Upper lobe of left lung (tissue), 6 donors: ENCODE measurements around the gene NRF1. TPM values are rescaled to one million over a fixed set of nuclear protein-coding genes. Genes with fewer than 3 reads are reported as not detected.
"Not testable (repeated sequence)": the region's sequence is repeated elsewhere in the genome, so short reads cannot be mapped to it uniquely, and the experiment has no call there.

Source experiments
- ATAC-seq, 2 donors: fragments of 200-7000 bp; cut with Tn5 transposase; one replicate each; pipeline ENCODE4 v1.9.1; 2022; ENCODE audit warnings: mild to moderate bottlenecking in 2 of 2, moderate library complexity in 2 of 2; ENCODE audit not compliant: low FRiP score in 2 of 2
- DNase-seq, 2 donors: peaks; one replicate each; pipeline ENCODE4 v3.0.0-alpha.2; 2019 to 2020
- H3K27ac ChIP-seq, 4 donors: fragments of 200-600 bp; sonication (generic); one replicate each; pipeline ENCODE4 v1.5.1; 2016 to 2019
- H3K27me3 ChIP-seq, 4 donors: fragments of 200-600 bp; sonication (generic); one replicate each; pipeline ENCODE4 v1.5.1; 2017 to 2019
- H3K36me3 ChIP-seq, 4 donors: fragments of 200-600 bp; sonication (generic); one replicate each; pipeline ENCODE4 v1.5.1; 2016 to 2019
- H3K4me1 ChIP-seq, 4 donors: fragments of 200-600 bp; sonication (generic); one replicate each; pipeline ENCODE4 v1.5.1; 2018 to 2019
- H3K4me3 ChIP-seq, 4 donors: fragments of 200-600 bp; sonication (generic); one replicate each; pipeline ENCODE4 v1.5.1; 2017 to 2019; ENCODE audit warnings: mild to moderate bottlenecking in 2 of 4, moderate library complexity in 1 of 4
- H3K9me3 ChIP-seq, 4 donors: fragments of 200-600 bp; sonication (generic); one replicate each; pipeline ENCODE4 v1.5.1; 2018 to 2019
- CTCF ChIP-seq, 6 experiments: fragments of 450-650 bp in 4 of 6; fragments of 200-600 bp in 2 of 6; sonication (generic) in 2 of 6; IDR thresholded peaks; one replicate each; pipeline ENCODE4 v1.5.1; 2016 to 2019; ENCODE audit warnings: antibody characterized with exemption in 6 of 6
- EP300 ChIP-seq, 4 donors: sonication (generic); formaldehyde crosslinking; IDR thresholded peaks; one replicate each; pipeline ENCODE4 v1.5.1; 2017; ENCODE audit warnings: antibody characterized with exemption in 4 of 4, control low read depth in 2 of 4
- POLR2A ChIP-seq, 4 donors: fragments of 450-650 bp; IDR thresholded peaks; one replicate each; pipeline ENCODE4 v1.5.1; 2016 to 2017; ENCODE audit warnings: antibody characterized with exemption in 4 of 4, mild to moderate bottlenecking in 2 of 4
- POLR2AphosphoS5 ChIP-seq, 2 donors: sonication (generic); formaldehyde crosslinking; IDR thresholded peaks; one replicate each; pipeline ENCODE4 v1.5.1; 2017; ENCODE audit warnings: antibody characterized with exemption in 2 of 2
- WGBS, 2 donors: methylation state at CpG; one replicate each; pipeline ENCODE4 v1.1.5; 2017 to 2018; 5-methylcytosine and 5-hydroxymethylcytosine counted together
- total RNA-seq, 6 donors: library from RNA; depleted of rRNA in 4 of 6; stranded (reverse); fragments of >200 nt in 4 of 6; gene quantifications; one replicate each; pipeline versions ENCODE4 v1.1.0 to v1.2.1, GENCODE V29; 2016 to 2021
- donor health status: DM: no; HTN: no; CAD: no; lungs with moderate emphysema.
- donor health status: DM: no; HTN: yes; CAD: no; lungs with severe emphysema.

NRF1 gene
- total RNA-seq, 6 donors from 2014 or later, result 12.7 to 27.2 (median 19.1) TPM

- H3K4me1 ChIP-seq, result peaks cover 0 to 4% (median 0%) of the 10 kb centered on the region in 4 donors
- H3K9me3 ChIP-seq, result no peaks in the 10 kb centered on the region
- no peak overlapping the region for H3K27ac ChIP-seq
- TF ChIP-seq EP300 (IDR thresholded peaks at IDR 0.05) (no peak), POLR2AphosphoS5 (IDR thresholded peaks at IDR 0.05) (no peak), POLR2A (IDR thresholded peaks at IDR 0.05) (no peak)
- peaks cover 0 to 18% (median 3%) of the 10 kb centered on the region in 4 donors for H3K36me3 ChIP-seq
- ATAC-seq (no peak), DNase-seq (no peak)
- no peak overlapping the region for H3K4me3 ChIP-seq
- 91 to 100% methylated on average over 1 of the region's 1 CpG for WGBS, 2 donors
- no peaks in the 10 kb centered on the region for H3K27me3 ChIP-seq
Observed at GRCh38 chr7:129667551-129667950, 56.0 kb downstream of the NRF1 start.

- Histone ChIP-seq H3K27me3 (no peaks in the 10 kb centered on the region), H3K9me3 (no peaks in the 10 kb centered on the region), H3K4me1 (peaks cover 0 to 3% (median 0%) of the 10 kb centered on the region in 4 donors), H3K36me3 (peaks cover 2 to 34% (median 9%) of the 10 kb centered on the region in 4 donors), H3K27ac (no peak overlapping the region), H3K4me3 (no peak overlapping the region)
- 92 to 100% methylated on average over 2 of the region's 2 CpGs for WGBS, 2 donors
- DNase-seq (no peak), ATAC-seq (no peak)
- TF ChIP-seq EP300 (IDR thresholded peaks at IDR 0.05), result no peak
- TF ChIP-seq POLR2A (IDR thresholded peaks at IDR 0.05), result no peak
- TF ChIP-seq POLR2AphosphoS5 (IDR thresholded peaks at IDR 0.05), result no peak
Observed at GRCh38 chr7:129669901-129670300, 58.4 kb downstream of the NRF1 start.

- Histone ChIP-seq H3K36me3 (peaks cover 5 to 40% (median 15%) of the 10 kb centered on the region in 4 donors), H3K4me1 (no peaks in the 10 kb centered on the region), H3K27me3 (no peaks in the 10 kb centered on the region), H3K4me3 (no peak overlapping the region), H3K9me3 (peaks cover 0 to 5% (median 0%) of the 10 kb centered on the region in 4 donors), H3K27ac (no peak overlapping the region)
- no peak for TF ChIP-seq EP300 (IDR thresholded peaks at IDR 0.05)
- no peak for TF ChIP-seq POLR2A (IDR thresholded peaks at IDR 0.05)
- TF ChIP-seq POLR2AphosphoS5 (IDR thresholded peaks at IDR 0.05), result no peak
- no peak for ATAC-seq
- no peak for DNase-seq
Observed at GRCh38 chr7:129670656-129671055, 59.1 kb downstream of the NRF1 start.

GRCh38 chr7:129671266-129671665, 59.7 kb downstream of the NRF1 start:
- no peak for ATAC-seq
- 86 to 87% methylated on average over 9 of the region's 9 CpGs for WGBS, 2 donors
- peaks cover 0 to 6% (median 0%) of the 10 kb centered on the region in 4 donors for H3K9me3 ChIP-seq
- H3K4me3 ChIP-seq, result no peak overlapping the region
- H3K27ac ChIP-seq, result no peak overlapping the region
- H3K36me3 ChIP-seq, result peaks cover 5 to 44% (median 16%) of the 10 kb centered on the region in 4 donors
- no peaks in the 10 kb centered on the region for H3K4me1 ChIP-seq
- DNase-seq, result no peak
- TF ChIP-seq POLR2AphosphoS5 (IDR thresholded peaks at IDR 0.05) (no peak), POLR2A (IDR thresholded peaks at IDR 0.05) (no peak), CTCF (IDR thresholded peaks at IDR 0.05) (no peak), EP300 (IDR thresholded peaks at IDR 0.05) (no peak)
- no peaks in the 10 kb centered on the region for H3K27me3 ChIP-seq

GRCh38 chr7:129674475-129674874, 63.0 kb downstream of the NRF1 start:
- H3K4me1 ChIP-seq, H3K27ac ChIP-seq, H3K27me3 ChIP-seq, DNase-seq, H3K4me3 ChIP-seq, ATAC-seq, H3K9me3 ChIP-seq: not testable (repeated sequence)
- peaks cover 5 to 58% (median 21%) of the 10 kb centered on the region in 4 donors for H3K36me3 ChIP-seq
- WGBS, 2 donors, result 89 to 100% methylated on average over 4 of the region's 4 CpGs

- no peak overlapping the region for H3K4me3 ChIP-seq
- TF ChIP-seq POLR2AphosphoS5 (IDR thresholded peaks at IDR 0.05) (no peak), POLR2A (IDR thresholded peaks at IDR 0.05) (no peak), EP300 (IDR thresholded peaks at IDR 0.05) (no peak), CTCF (IDR thresholded peaks at IDR 0.05) (no peak)
- no peaks in the 10 kb centered on the region for H3K4me1 ChIP-seq
- WGBS, 2 donors, result 97 to 100% methylated on average over 2 of the region's 2 CpGs
- DNase-seq (no peak), ATAC-seq (no peak)
- no peaks in the 10 kb centered on the region for H3K27me3 ChIP-seq
- no peak overlapping the region for H3K27ac ChIP-seq
- peaks cover 5 to 58% (median 21%) of the 10 kb centered on the region in 4 donors for H3K36me3 ChIP-seq
- peaks cover 0 to 6% (median 0%) of the 10 kb centered on the region in 4 donors for H3K9me3 ChIP-seq
Observed at GRCh38 chr7:129675521-129675920, 64.0 kb downstream of the NRF1 start.
